Measurements from ENCODE around the gene GRPEL1. TPM values are rescaled to one million over a fixed set of nuclear protein-coding genes. Genes with fewer than 3 reads are reported as not detected.

GRPEL1 gene
- total and polyA plus RNA-seq, 10 of the 15 experiments (the other 5 are each of a cell fraction or from before 2014, with no cell fraction given) = 30.8 to 119 (median 67.6) TPM

DNA sequence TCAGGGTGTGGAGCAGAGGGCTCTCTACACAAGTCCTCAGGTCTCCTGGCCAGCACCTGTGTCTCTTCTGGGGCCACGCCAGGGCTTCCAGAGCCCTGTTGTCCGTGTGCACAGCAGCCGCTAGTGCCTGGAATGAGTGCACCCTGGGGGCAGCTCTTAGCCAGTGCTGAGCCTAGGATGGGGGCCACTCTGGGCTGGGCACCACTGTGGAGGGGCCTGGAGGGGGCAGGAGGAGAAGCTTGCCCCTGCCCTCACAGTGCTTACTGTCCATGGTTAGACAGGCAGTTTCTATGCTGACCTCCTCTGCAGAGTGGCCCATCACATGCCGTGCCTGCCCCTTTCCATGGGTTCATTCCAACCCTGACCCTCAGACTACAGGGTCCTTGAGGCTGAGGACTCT is 42.7 kb upstream of the GRPEL1 start (continued):
- TF ChIP-seq, protein P1, sequence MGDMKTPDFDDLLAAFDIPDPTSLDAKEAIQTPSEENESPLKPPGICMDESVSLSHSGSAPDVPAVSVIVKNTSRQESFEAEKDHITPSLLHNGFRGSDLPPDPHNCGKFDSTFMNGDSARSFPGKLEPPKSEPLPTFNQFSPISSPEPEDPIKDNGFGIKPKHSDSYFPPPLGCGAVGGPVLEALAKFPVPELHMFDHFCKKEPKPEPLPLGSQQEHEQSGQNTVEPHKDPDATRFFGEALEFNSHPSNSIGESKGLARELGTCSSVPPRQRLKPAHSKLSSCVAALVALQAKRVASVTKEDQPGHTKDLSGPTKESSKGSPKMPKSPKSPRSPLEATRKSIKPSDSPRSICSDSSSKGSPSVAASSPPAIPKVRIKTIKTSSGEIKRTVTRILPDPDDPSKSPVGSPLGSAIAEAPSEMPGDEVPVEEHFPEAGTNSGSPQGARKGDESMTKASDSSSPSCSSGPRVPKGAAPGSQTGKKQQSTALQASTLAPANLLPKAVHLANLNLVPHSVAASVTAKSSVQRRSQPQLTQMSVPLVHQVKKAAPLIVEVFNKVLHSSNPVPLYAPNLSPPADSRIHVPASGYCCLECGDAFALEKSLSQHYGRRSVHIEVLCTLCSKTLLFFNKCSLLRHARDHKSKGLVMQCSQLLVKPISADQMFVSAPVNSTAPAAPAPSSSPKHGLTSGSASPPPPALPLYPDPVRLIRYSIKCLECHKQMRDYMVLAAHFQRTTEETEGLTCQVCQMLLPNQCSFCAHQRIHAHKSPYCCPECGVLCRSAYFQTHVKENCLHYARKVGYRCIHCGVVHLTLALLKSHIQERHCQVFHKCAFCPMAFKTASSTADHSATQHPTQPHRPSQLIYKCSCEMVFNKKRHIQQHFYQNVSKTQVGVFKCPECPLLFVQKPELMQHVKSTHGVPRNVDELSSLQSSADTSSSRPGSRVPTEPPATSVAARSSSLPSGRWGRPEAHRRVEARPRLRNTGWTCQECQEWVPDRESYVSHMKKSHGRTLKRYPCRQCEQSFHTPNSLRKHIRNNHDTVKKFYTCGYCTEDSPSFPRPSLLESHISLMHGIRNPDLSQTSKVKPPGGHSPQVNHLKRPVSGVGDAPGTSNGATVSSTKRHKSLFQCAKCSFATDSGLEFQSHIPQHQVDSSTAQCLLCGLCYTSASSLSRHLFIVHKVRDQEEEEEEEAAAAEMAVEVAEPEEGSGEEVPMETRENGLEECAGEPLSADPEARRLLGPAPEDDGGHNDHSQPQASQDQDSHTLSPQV (IDR thresholded peaks at IDR 0.05) = no peak
- no peak for TF ChIP-seq SREBF1 (IDR thresholded peaks at IDR 0.05; ENCODE audit: low read length)
- TF ChIP-seq TCF3 (IDR thresholded peaks at IDR 0.05; ENCODE audit: borderline replicate concordance, insufficient read depth, low read depth, low read length) = no peak

DNA sequence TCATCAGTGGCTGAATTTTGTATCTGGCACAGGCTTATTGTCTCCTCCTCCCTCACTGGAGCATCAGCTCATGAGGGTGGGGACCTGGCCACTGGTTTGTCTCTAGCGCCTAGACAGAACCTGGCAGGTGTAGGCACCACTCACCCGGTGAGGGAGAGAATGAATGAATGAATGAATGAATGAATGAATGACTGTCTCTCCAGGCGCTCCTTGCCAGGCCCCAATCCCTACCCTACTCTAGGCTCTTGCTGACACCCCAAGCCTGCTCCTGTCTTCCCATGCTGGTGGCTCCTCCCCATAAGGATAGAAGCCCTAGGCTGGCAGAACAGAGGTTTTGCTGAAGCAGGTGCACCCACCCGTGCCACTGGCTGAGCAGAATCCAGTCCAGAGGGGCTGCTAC is 41.3 kb upstream of the GRPEL1 start:
- FAIRE-seq (no peak), DNase-seq (ENCODE audit: low read depth, low spot score) (no peak), ATAC-seq (no peak)
- H3K4me2 ChIP-seq (ENCODE audit: control insufficient read depth, insufficient read depth) = no peak overlapping the region
- ChIA-PET SMC1A (ENCODE audit: uncharacterized antibody, unreplicated experiment) (no interaction called here), CTCF (no interaction called here), POLR2A (no interaction called here), RAD21 (ENCODE audit: unreplicated experiment) (no interaction called here)
- no peak overlapping the region for H2AFZ ChIP-seq (ENCODE audit: control insufficient read depth, low read depth, low read length)
- in situ Hi-C loops (cut with MboI) (no loop called here), intact Hi-C loops (cut with micrococcal nuclease; ENCODE audit: unreplicated experiment) (no loop called here)
- no peaks in the 10 kb centered on the region; the same call in 2 of the 3 replicates for H3K9me3 ChIP-seq (replicated peaks; ENCODE audit: control insufficient read depth, insufficient read depth, low read length)
- 13% methylated on average over 4 of the region's 4 CpGs for WGBS (ENCODE audit: insufficient coverage, insufficient replicate concordance, low lambda C conversion rate, missing lambda C conversion rate)
- no peaks in the 10 kb centered on the region for H3K36me3 ChIP-seq (ENCODE audit: control insufficient read depth in 2 of 2, insufficient read depth in 2 of 2, low read length in 1 of 2)
- H3K4me3 ChIP-seq = no peak overlapping the region
- no peak overlapping the region for H3K9ac ChIP-seq (ENCODE audit: control insufficient read depth, insufficient read depth, low read length)
- H3K27me3 ChIP-seq (replicated peaks in 1 of 2; ENCODE audit: control insufficient read depth in 2 of 2, insufficient read depth in 2 of 2, low read length in 1 of 2) = no peaks in the 10 kb centered on the region; a peak in 2 of 4 replicates
- H3K4me1 ChIP-seq (ENCODE audit: control insufficient read depth, insufficient read depth, low read length) = no peaks in the 10 kb centered on the region
- no TSS peak for BruUV-seq (replicated peaks)
- no peaks in the 10 kb centered on the region for H4K20me1 ChIP-seq (ENCODE audit: control insufficient read depth, insufficient read depth)
- no peaks in the 10 kb centered on the region for H3K79me2 ChIP-seq (ENCODE audit: control insufficient read depth, insufficient read depth, low read length)
- H3K27ac ChIP-seq (ENCODE audit: control insufficient read depth, insufficient read depth) = no peak overlapping the region
- TF ChIP-seq, protein P2, sequence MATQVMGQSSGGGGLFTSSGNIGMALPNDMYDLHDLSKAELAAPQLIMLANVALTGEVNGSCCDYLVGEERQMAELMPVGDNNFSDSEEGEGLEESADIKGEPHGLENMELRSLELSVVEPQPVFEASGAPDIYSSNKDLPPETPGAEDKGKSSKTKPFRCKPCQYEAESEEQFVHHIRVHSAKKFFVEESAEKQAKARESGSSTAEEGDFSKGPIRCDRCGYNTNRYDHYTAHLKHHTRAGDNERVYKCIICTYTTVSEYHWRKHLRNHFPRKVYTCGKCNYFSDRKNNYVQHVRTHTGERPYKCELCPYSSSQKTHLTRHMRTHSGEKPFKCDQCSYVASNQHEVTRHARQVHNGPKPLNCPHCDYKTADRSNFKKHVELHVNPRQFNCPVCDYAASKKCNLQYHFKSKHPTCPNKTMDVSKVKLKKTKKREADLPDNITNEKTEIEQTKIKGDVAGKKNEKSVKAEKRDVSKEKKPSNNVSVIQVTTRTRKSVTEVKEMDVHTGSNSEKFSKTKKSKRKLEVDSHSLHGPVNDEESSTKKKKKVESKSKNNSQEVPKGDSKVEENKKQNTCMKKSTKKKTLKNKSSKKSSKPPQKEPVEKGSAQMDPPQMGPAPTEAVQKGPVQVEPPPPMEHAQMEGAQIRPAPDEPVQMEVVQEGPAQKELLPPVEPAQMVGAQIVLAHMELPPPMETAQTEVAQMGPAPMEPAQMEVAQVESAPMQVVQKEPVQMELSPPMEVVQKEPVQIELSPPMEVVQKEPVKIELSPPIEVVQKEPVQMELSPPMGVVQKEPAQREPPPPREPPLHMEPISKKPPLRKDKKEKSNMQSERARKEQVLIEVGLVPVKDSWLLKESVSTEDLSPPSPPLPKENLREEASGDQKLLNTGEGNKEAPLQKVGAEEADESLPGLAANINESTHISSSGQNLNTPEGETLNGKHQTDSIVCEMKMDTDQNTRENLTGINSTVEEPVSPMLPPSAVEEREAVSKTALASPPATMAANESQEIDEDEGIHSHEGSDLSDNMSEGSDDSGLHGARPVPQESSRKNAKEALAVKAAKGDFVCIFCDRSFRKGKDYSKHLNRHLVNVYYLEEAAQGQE (IDR thresholded peaks at IDR 0.05; ENCODE audit: low read depth, low read length) = no peak
- TF ChIP-seq, protein P3, sequence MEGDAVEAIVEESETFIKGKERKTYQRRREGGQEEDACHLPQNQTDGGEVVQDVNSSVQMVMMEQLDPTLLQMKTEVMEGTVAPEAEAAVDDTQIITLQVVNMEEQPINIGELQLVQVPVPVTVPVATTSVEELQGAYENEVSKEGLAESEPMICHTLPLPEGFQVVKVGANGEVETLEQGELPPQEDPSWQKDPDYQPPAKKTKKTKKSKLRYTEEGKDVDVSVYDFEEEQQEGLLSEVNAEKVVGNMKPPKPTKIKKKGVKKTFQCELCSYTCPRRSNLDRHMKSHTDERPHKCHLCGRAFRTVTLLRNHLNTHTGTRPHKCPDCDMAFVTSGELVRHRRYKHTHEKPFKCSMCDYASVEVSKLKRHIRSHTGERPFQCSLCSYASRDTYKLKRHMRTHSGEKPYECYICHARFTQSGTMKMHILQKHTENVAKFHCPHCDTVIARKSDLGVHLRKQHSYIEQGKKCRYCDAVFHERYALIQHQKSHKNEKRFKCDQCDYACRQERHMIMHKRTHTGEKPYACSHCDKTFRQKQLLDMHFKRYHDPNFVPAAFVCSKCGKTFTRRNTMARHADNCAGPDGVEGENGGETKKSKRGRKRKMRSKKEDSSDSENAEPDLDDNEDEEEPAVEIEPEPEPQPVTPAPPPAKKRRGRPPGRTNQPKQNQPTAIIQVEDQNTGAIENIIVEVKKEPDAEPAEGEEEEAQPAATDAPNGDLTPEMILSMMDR (IDR thresholded peaks at IDR 0.05 in 2 of 3, conservative IDR thresholded peaks at IDR 0.05 in 1 of 3; ENCODE audit: control insufficient read depth in 2 of 3, extremely low read depth in 1 of 3, insufficient read depth in 1 of 3, low read depth in 3 of 3, low read length in 3 of 3) = no peak
- TF ChIP-seq ATF7 (IDR thresholded peaks at IDR 0.05; ENCODE audit: low read depth) (no peak), SMC3 (IDR thresholded peaks at IDR 0.05; ENCODE audit: borderline replicate concordance, low read length) (no peak), RCOR1 (conservative IDR thresholded peaks at IDR 0.05; ENCODE audit: low read depth, low read length) (no peak), ZBED1 (IDR thresholded peaks at IDR 0.05; ENCODE audit: borderline replicate concordance) (no peak), YBX1 (IDR thresholded peaks at IDR 0.05) (no peak), ESRRA (IDR thresholded peaks at IDR 0.05; ENCODE audit: low read length) (no peak)
- TF ChIP-seq, protein P4, sequence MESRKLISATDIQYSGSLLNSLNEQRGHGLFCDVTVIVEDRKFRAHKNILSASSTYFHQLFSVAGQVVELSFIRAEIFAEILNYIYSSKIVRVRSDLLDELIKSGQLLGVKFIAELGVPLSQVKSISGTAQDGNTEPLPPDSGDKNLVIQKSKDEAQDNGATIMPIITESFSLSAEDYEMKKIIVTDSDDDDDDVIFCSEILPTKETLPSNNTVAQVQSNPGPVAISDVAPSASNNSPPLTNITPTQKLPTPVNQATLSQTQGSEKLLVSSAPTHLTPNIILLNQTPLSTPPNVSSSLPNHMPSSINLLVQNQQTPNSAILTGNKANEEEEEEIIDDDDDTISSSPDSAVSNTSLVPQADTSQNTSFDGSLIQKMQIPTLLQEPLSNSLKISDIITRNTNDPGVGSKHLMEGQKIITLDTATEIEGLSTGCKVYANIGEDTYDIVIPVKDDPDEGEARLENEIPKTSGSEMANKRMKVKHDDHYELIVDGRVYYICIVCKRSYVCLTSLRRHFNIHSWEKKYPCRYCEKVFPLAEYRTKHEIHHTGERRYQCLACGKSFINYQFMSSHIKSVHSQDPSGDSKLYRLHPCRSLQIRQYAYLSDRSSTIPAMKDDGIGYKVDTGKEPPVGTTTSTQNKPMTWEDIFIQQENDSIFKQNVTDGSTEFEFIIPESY (IDR thresholded peaks at IDR 0.05) = no peak
